K562 (cell line): ENCODE measurements around the gene GPC2. TPM values are rescaled to one million over a fixed set of nuclear protein-coding genes. Genes with fewer than 3 reads are reported as not detected.
A peak's percentile ranks its signal among the peaks of the same experiment; 100 is the strongest.

Source experiments
- ARID1B ChIP-seq: fragments of 450-650 bp; IDR thresholded peaks from 2 replicates; pipeline ENCODE4 v1.6.1; 2016; ENCODE audit warnings: antibody characterized with exemption, mild to moderate bottlenecking, inconsistent platforms
- BHLHE40 ChIP-seq: IDR thresholded peaks from 2 replicates; pipeline ENCODE4 v1.6.1; 2011; ENCODE audit warnings: low read length, improper control_type of control experiment
- CBX3 ChIP-seq, 2 experiments: IDR thresholded peaks; 1 replicate in 1 of 2; 2 replicates in 1 of 2; pipeline ENCODE4 v1.6.1; 2012; ENCODE audit warnings: inconsistent platforms in 2 of 2, low read length in 2 of 2, borderline replicate concordance in 1 of 2, control low read depth in 1 of 2
- CEBPG ChIP-seq, 3 experiments: fragments of 200-800 bp in 1 of 3; sonication (Bioruptor generic) in 1 of 3; sonication (generic) in 1 of 3; formaldehyde crosslinking in 1 of 3; IDR thresholded peaks in 2 of 3; conservative IDR thresholded peaks in 1 of 3; 2 replicates each; pipeline versions ENCODE4 v1.6.1 to v1.8.0; 2016 to 2022; ENCODE audit warnings: missing compliant biosample characterization in 2 of 3, missing genetic modification characterization in 2 of 3, mild to moderate bottlenecking in 1 of 3, missing genetic modification reagents in 1 of 3
- HDAC2 ChIP-seq: fragments of 450-650 bp; IDR thresholded peaks from 2 replicates; pipeline ENCODE4 v1.6.1; 2016; ENCODE audit warnings: mild to moderate bottlenecking
- MTA2 ChIP-seq: fragments of 450-650 bp; IDR thresholded peaks from 2 replicates; pipeline ENCODE4 v1.6.1; 2016; ENCODE audit warnings: low read depth
- RHOXF2B ChIP-seq: fragments of 250-450 bp; sonication (Bioruptor Pico); conservative IDR thresholded peaks from 2 replicates; pipeline ENCODE4 v1.5.1; 2021
- SMARCA4 ChIP-seq: fragments of 450-650 bp; IDR thresholded peaks from 2 replicates; pipeline ENCODE4 v1.6.1; 2016
- TBP ChIP-seq: optimal IDR thresholded peaks from 2 replicates; pipeline ENCODE3; 2011; ENCODE audit warnings: low read depth, low read length, improper control_type of control experiment
- ZBTB1 ChIP-seq: sonication (generic); formaldehyde crosslinking; IDR thresholded peaks from 2 replicates; pipeline ENCODE4 v1.8.1; 2023; ENCODE audit warnings: missing genetic modification reagents, low read depth, mild to moderate bottlenecking, borderline replicate concordance
- ZNF165 ChIP-seq: fragments of 250-450 bp; sonication (Bioruptor Pico); IDR thresholded peaks from 2 replicates; pipeline ENCODE4 v1.4.0; 2020; ENCODE audit warnings: borderline replicate concordance
- ZNF830 ChIP-seq: fragments of 250-450 bp; sonication (Bioruptor Pico); IDR thresholded peaks from 2 replicates; pipeline ENCODE4 v1.5.0; 2021; ENCODE audit warnings: mild to moderate bottlenecking
- polyA plus RNA-seq, 8 experiments: library from polyadenylated mRNA; depleted of rRNA in 4 of 8; stranded (reverse) in 5 of 8; unstranded in 3 of 8; fragments of >200 nt; fragmentation: Nextera tagmentation in 2 of 8; fragmentation: Illumina TruSeq in 1 of 8; extraction: Ambion mirVana in 2 of 8; extraction: Trizol in 1 of 8; gene quantifications; 2 replicates each; pipeline versions ENCODE4 v1.2.1 to v1.2.3, GENCODE V29; 2011 to 2014; ENCODE audit warnings: inconsistent platforms in 1 of 8, missing spikeins in 1 of 8
- total RNA-seq, 7 experiments: library from RNA; depleted of rRNA in 6 of 7; stranded (reverse); fragments of >200 nt in 6 of 7; fragmentation: Illumina TruSeq in 2 of 7; extraction: Trizol in 2 of 7; gene quantifications; 2 replicates each; pipeline versions ENCODE4 v1.2.1 to v1.2.3, GENCODE V29; 2011 to 2021; ENCODE audit warnings: low replicate concordance in 1 of 7
- TF ChIP-seq, protein P1 (sequence below), 2 experiments: fragments of 450-650 bp; formaldehyde crosslinking in 1 of 2; IDR thresholded peaks; 2 replicates each; pipeline versions ENCODE4 v1.4.0 to v1.6.1; 2014 to 2020; ENCODE audit warnings: mild to moderate bottlenecking in 2 of 2, borderline replicate concordance in 1 of 2, low read depth in 1 of 2
- TF ChIP-seq, protein P2 (sequence below), 2 experiments: fragments of 150-350 bp in 1 of 2; IDR thresholded peaks; 2 replicates each; pipeline ENCODE4 v1.6.1; 2012 to 2016; ENCODE audit warnings: low read depth in 2 of 2, low read length in 2 of 2, mild to moderate bottlenecking in 1 of 2, moderate library complexity in 1 of 2

GPC2 gene
- total and polyA plus RNA-seq, 9 of the 15 experiments (the other 6 are each of a cell fraction or from before 2014, with no cell fraction given) = 0.06 to 7.7 (median 1.4) TPM; not detected in 1

DNA sequence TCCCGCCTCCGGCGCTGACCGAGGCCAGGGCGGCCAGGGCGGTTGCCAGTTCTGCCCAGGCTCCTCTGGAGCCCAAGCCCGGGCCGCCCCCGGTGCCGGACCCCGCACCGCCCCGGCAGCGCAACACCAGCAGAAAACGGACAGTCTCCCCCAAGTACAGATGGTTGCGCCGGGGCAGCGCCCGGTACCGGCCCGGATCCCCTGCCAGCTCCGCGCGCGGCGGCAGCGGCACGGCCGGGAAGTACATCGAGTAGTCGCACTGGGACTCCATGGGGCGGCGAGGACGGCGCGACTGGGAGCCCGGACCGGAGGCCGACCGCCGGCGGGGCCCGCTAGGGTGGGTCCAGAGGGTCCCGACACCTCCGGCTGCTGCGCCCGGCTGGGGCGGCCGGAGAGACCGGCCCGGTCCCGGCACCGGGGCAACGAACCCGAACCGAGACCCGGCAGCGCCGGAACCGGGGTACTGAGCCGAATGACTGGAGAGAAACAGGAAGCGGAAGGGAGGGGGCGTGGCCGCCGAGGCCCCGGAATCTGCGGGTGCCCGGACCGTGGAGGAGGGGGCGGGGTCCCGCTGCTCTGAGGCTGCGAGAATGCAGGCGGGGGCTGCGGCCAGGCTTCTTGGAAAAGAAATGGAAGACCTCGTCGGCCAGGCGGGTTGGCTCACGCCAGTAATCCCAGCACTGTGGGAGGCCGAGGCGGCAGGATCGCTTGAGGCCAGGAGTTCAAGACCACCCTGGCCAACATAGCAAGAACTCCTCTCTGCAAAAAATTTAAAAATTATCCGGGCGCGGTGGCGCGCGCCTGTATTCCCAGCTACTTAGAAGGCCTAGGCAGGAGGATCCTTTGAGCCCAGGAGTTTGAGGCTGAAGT is 18.7 kb downstream of the GPC2 start, which contains the start of gene TRAPPC14 (continued):
- TF ChIP-seq CEBPG (CRISPR knock-in tag; IDR thresholded peaks at IDR 0.05) = no peak
- peak in 1 of 2 experiments; percentile 30; a peak in 2 of 4 replicates for TF ChIP-seq CEBPG (tag; conservative IDR thresholded peaks at IDR 0.05 in 1 of 2, IDR thresholded peaks at IDR 0.05 in 1 of 2)
- peak in 1 of 2 experiments; percentile 54; a peak in 1 of 3 replicates for TF ChIP-seq CBX3 (IDR thresholded peaks at IDR 0.05; ENCODE audit: borderline replicate concordance in 1 of 2, low read length in 2 of 2)
- TF ChIP-seq ZNF830 (CRISPR knock-in tag) = peak; percentile 66; the same call in 1 of the 2 replicates
- TF ChIP-seq ZNF165 (CRISPR knock-in tag) = 0 out of 2 replicates have a peak, but pooled peaks have one; percentile 29
- TF ChIP-seq, protein P1, sequence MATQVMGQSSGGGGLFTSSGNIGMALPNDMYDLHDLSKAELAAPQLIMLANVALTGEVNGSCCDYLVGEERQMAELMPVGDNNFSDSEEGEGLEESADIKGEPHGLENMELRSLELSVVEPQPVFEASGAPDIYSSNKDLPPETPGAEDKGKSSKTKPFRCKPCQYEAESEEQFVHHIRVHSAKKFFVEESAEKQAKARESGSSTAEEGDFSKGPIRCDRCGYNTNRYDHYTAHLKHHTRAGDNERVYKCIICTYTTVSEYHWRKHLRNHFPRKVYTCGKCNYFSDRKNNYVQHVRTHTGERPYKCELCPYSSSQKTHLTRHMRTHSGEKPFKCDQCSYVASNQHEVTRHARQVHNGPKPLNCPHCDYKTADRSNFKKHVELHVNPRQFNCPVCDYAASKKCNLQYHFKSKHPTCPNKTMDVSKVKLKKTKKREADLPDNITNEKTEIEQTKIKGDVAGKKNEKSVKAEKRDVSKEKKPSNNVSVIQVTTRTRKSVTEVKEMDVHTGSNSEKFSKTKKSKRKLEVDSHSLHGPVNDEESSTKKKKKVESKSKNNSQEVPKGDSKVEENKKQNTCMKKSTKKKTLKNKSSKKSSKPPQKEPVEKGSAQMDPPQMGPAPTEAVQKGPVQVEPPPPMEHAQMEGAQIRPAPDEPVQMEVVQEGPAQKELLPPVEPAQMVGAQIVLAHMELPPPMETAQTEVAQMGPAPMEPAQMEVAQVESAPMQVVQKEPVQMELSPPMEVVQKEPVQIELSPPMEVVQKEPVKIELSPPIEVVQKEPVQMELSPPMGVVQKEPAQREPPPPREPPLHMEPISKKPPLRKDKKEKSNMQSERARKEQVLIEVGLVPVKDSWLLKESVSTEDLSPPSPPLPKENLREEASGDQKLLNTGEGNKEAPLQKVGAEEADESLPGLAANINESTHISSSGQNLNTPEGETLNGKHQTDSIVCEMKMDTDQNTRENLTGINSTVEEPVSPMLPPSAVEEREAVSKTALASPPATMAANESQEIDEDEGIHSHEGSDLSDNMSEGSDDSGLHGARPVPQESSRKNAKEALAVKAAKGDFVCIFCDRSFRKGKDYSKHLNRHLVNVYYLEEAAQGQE (IDR thresholded peaks at IDR 0.05; ENCODE audit: borderline replicate concordance) = no peak
- TF ChIP-seq, protein P1 (CRISPR knock-in tag; IDR thresholded peaks at IDR 0.05; ENCODE audit: low read depth) = peak; percentile 76; the same call in 1 of the 2 replicates
- peak; percentile 42; the same call in 1 of the 2 replicates for TF ChIP-seq BHLHE40
- TF ChIP-seq, protein P2, sequence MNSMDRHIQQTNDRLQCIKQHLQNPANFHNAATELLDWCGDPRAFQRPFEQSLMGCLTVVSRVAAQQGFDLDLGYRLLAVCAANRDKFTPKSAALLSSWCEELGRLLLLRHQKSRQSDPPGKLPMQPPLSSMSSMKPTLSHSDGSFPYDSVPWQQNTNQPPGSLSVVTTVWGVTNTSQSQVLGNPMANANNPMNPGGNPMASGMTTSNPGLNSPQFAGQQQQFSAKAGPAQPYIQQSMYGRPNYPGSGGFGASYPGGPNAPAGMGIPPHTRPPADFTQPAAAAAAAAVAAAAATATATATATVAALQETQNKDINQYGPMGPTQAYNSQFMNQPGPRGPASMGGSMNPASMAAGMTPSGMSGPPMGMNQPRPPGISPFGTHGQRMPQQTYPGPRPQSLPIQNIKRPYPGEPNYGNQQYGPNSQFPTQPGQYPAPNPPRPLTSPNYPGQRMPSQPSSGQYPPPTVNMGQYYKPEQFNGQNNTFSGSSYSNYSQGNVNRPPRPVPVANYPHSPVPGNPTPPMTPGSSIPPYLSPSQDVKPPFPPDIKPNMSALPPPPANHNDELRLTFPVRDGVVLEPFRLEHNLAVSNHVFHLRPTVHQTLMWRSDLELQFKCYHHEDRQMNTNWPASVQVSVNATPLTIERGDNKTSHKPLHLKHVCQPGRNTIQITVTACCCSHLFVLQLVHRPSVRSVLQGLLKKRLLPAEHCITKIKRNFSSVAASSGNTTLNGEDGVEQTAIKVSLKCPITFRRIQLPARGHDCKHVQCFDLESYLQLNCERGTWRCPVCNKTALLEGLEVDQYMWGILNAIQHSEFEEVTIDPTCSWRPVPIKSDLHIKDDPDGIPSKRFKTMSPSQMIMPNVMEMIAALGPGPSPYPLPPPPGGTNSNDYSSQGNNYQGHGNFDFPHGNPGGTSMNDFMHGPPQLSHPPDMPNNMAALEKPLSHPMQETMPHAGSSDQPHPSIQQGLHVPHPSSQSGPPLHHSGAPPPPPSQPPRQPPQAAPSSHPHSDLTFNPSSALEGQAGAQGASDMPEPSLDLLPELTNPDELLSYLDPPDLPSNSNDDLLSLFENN (IDR thresholded peaks at IDR 0.05; ENCODE audit: low read depth in 2 of 2, low read length in 2 of 2) = 0 out of 4 replicates have a peak, but pooled peaks of 1 of the 2 experiments have one; percentile 12
- no peak for TF ChIP-seq MTA2
- peak; percentile 76; the same call in 1 of the 2 replicates for TF ChIP-seq SMARCA4
- peak; percentile 97 for TF ChIP-seq TBP
- TF ChIP-seq ARID1B = peak; percentile 78
- TF ChIP-seq RHOXF2B (CRISPR knock-in tag) = 0 out of 2 replicates have a peak, but pooled peaks have one; percentile 27
- peak; percentile 69; the same call in 1 of the 2 replicates for TF ChIP-seq ZBTB1 (CRISPR knock-in tag)
- peak; percentile 66; the same call in 1 of the 2 replicates for TF ChIP-seq HDAC2
